Activated T-helper 1 cell treated with anti-CD3 and anti-CD28 coated beads, Interleukin-12 subunit alpha, Interleukin-12 subunit beta, Interleukin-2, Interleukin-4 antibody, amounts not matched to agents 30 ng/mL and 10 ng/mL and 1 ng/mL, durations not matched to agents 14 hours and 24 hours and 36 hours (primary cell): ENCODE results near the gene RPL13. TPM values are rescaled to one million over a fixed set of nuclear protein-coding genes. Genes with fewer than 3 reads are reported as not detected.

ENCODE experiments used
- DNase-seq: peaks from one replicate; pipeline ENCODE4 v3.0.0; 2021; ENCODE audit warnings: low spot score
- H3K27ac Mint-ChIP-seq: one replicate; pipeline ENCODE4 v1.8.0; 2021; ENCODE audit warnings: mild to moderate bottlenecking, mixed read lengths
- H3K27me3 Mint-ChIP-seq: one replicate; pipeline ENCODE4 v1.8.0; 2022; ENCODE audit warnings: mild to moderate bottlenecking, moderate library complexity, mixed read lengths; ENCODE audit not compliant: insufficient read depth
- H3K36me3 Mint-ChIP-seq: one replicate; pipeline ENCODE4 v1.8.0; 2021; ENCODE audit warnings: low read depth, mixed read lengths
- H3K4me1 Mint-ChIP-seq: one replicate; pipeline ENCODE4 v1.8.0; 2021; ENCODE audit warnings: low read depth, mixed read lengths
- H3K4me3 Mint-ChIP-seq: one replicate; pipeline ENCODE4 v1.8.0; 2021; ENCODE audit warnings: mild to moderate bottlenecking, moderate library complexity, mixed read lengths
- H3K9me3 Mint-ChIP-seq: one replicate; pipeline ENCODE4 v1.8.0; 2021; ENCODE audit warnings: mixed read lengths
- intact Hi-C: fragments of 100-400 bp; cut with micrococcal nuclease; formaldehyde crosslinking; loops from one replicate; pipeline ENCODE4 v1.15.1; 2024
- total RNA-seq: library from RNA; stranded (reverse); gene quantifications from 2 replicates; pipeline ENCODE4 v1.2.3, GENCODE V29; 2022

RPL13 gene
- total RNA-seq, 1 donor from 2014 or later = 2,133 TPM

- Mint-ChIP-seq H3K4me3 (no peak overlapping the region), H3K4me1 (peaks cover 7% of the 10 kb centered on the region), H3K27me3 (no peaks in the 10 kb centered on the region), H3K36me3 (no peaks in the 10 kb centered on the region), H3K27ac (peak overlapping the region; percentile 13), H3K9me3 (no peaks in the 10 kb centered on the region)
- DNase-seq = peak; percentile 22
- intact Hi-C loops = no loop called here
These were observed 33.4 kb downstream of the RPL13 start for GRCh38 chr16:89593841-89594240.

GRCh38 chr16:89595330-89596060 is 35.0 kb downstream of the RPL13 start:
- Mint-ChIP-seq H3K4me3 (no peak overlapping the region), H3K27me3 (no peaks in the 10 kb centered on the region), H3K4me1 (peaks cover 7% of the 10 kb centered on the region), H3K27ac (no peak overlapping the region), H3K9me3 (no peaks in the 10 kb centered on the region), H3K36me3 (no peaks in the 10 kb centered on the region)
- DNase-seq = no peak
- intact Hi-C loops = no loop called here

- H3K27ac Mint-ChIP-seq = no peak overlapping the region
- no peak for DNase-seq
- no peaks in the 10 kb centered on the region for H3K27me3 Mint-ChIP-seq
- no peaks in the 10 kb centered on the region for H3K9me3 Mint-ChIP-seq
- H3K4me1 Mint-ChIP-seq = peaks cover 7% of the 10 kb centered on the region
- no peak overlapping the region for H3K4me3 Mint-ChIP-seq
- intact Hi-C loops = no loop called here
- no peaks in the 10 kb centered on the region for H3K36me3 Mint-ChIP-seq
These were observed 35.7 kb downstream of the RPL13 start for GRCh38 chr16:89596061-89596689.

GRCh38 chr16:89596957-89597649 is 36.6 kb downstream of the RPL13 start:
- no peaks in the 10 kb centered on the region for H3K9me3 Mint-ChIP-seq
- DNase-seq = no peak
- H3K4me3 Mint-ChIP-seq = no peak overlapping the region
- H3K36me3 Mint-ChIP-seq = no peaks in the 10 kb centered on the region
- H3K27ac Mint-ChIP-seq = no peak overlapping the region
- no peaks in the 10 kb centered on the region for H3K27me3 Mint-ChIP-seq
- H3K4me1 Mint-ChIP-seq = peaks cover 8% of the 10 kb centered on the region
- intact Hi-C loops = no loop called here

- no peak for DNase-seq
- Mint-ChIP-seq H3K4me1 (peaks cover 19% of the 10 kb centered on the region), H3K27me3 (no peaks in the 10 kb centered on the region), H3K27ac (no peak overlapping the region), H3K4me3 (no peak overlapping the region), H3K36me3 (no peaks in the 10 kb centered on the region), H3K9me3 (no peaks in the 10 kb centered on the region)
- intact Hi-C loops = no loop called here
These were observed 37.7 kb downstream of the RPL13 start for GRCh38 chr16:89598199-89598598.

- H3K4me1 Mint-ChIP-seq = peaks cover 13% of the 10 kb centered on the region
- no peaks in the 10 kb centered on the region for H3K9me3 Mint-ChIP-seq
- H3K4me3 Mint-ChIP-seq = no peak overlapping the region
- H3K36me3 Mint-ChIP-seq = no peaks in the 10 kb centered on the region
- H3K27ac Mint-ChIP-seq = no peak overlapping the region
- no peaks in the 10 kb centered on the region for H3K27me3 Mint-ChIP-seq
- intact Hi-C loops = no loop called here
- DNase-seq = no peak
These were observed 39.0 kb downstream of the RPL13 start for GRCh38 chr16:89599451-89599858.

- no peak for DNase-seq
- Mint-ChIP-seq H3K27ac (no peak overlapping the region), H3K27me3 (no peaks in the 10 kb centered on the region), H3K4me3 (no peak overlapping the region), H3K4me1 (peaks cover 13% of the 10 kb centered on the region), H3K36me3 (no peaks in the 10 kb centered on the region), H3K9me3 (no peaks in the 10 kb centered on the region)
- intact Hi-C loops = no loop called here
These were observed 39.4 kb downstream of the RPL13 start for GRCh38 chr16:89599902-89600301.

- Mint-ChIP-seq H3K27me3 (no peaks in the 10 kb centered on the region), H3K27ac (no peak overlapping the region), H3K36me3 (no peaks in the 10 kb centered on the region), H3K9me3 (no peaks in the 10 kb centered on the region), H3K4me3 (no peak overlapping the region), H3K4me1 (peaks cover 13% of the 10 kb centered on the region)
- no peak for DNase-seq
- intact Hi-C loops = no loop called here
These were observed 39.9 kb downstream of the RPL13 start for GRCh38 chr16:89600427-89600826.

GRCh38 chr16:89600956-89601355 is 40.5 kb downstream of the RPL13 start:
- intact Hi-C loops = no loop called here
- DNase-seq = no peak
- no peak overlapping the region for H3K27ac Mint-ChIP-seq
- H3K4me1 Mint-ChIP-seq = peaks cover 13% of the 10 kb centered on the region
- no peaks in the 10 kb centered on the region for H3K27me3 Mint-ChIP-seq
- H3K36me3 Mint-ChIP-seq = no peaks in the 10 kb centered on the region
- no peak overlapping the region for H3K4me3 Mint-ChIP-seq
- no peaks in the 10 kb centered on the region for H3K9me3 Mint-ChIP-seq

GRCh38 chr16:89601906-89602272 is 41.4 kb downstream of the RPL13 start:
- intact Hi-C loops = loop anchor here (1.0 kb wide), 1 partner anchor 39 kb away; no protein-coding TSS in a partner anchor
- Mint-ChIP-seq H3K4me1 (peaks cover 13% of the 10 kb centered on the region), H3K27ac (no peak overlapping the region), H3K4me3 (no peak overlapping the region), H3K9me3 (no peaks in the 10 kb centered on the region), H3K27me3 (no peaks in the 10 kb centered on the region), H3K36me3 (no peaks in the 10 kb centered on the region)
- no peak for DNase-seq

- peak overlapping the region; percentile 7 for H3K27ac Mint-ChIP-seq
- H3K4me3 Mint-ChIP-seq = no peak overlapping the region
- H3K4me1 Mint-ChIP-seq = peaks cover 13% of the 10 kb centered on the region
- peak; percentile 26 for DNase-seq
- H3K36me3 Mint-ChIP-seq = no peaks in the 10 kb centered on the region
- no peaks in the 10 kb centered on the region for H3K9me3 Mint-ChIP-seq
- intact Hi-C loops = loop anchor here (1.0 kb wide), 1 partner anchor 39 kb away; no protein-coding TSS in a partner anchor
- H3K27me3 Mint-ChIP-seq = no peaks in the 10 kb centered on the region
These were observed 41.9 kb downstream of the RPL13 start for GRCh38 chr16:89602273-89602951.

- H3K4me3 Mint-ChIP-seq = no peak overlapping the region
- DNase-seq = no peak
- peaks cover 13% of the 10 kb centered on the region for H3K4me1 Mint-ChIP-seq
- no peaks in the 10 kb centered on the region for H3K27me3 Mint-ChIP-seq
- no peaks in the 10 kb centered on the region for H3K9me3 Mint-ChIP-seq
- H3K36me3 Mint-ChIP-seq = no peaks in the 10 kb centered on the region
- H3K27ac Mint-ChIP-seq = no peak overlapping the region
- intact Hi-C loops = loop anchor here (1.0 kb wide), 1 partner anchor 38 kb away; no protein-coding TSS in a partner anchor
These were observed 42.6 kb downstream of the RPL13 start for GRCh38 chr16:89602952-89603590.
